ENCODE results near the gene TSEN54.

Gene TSEN54

DNA sequence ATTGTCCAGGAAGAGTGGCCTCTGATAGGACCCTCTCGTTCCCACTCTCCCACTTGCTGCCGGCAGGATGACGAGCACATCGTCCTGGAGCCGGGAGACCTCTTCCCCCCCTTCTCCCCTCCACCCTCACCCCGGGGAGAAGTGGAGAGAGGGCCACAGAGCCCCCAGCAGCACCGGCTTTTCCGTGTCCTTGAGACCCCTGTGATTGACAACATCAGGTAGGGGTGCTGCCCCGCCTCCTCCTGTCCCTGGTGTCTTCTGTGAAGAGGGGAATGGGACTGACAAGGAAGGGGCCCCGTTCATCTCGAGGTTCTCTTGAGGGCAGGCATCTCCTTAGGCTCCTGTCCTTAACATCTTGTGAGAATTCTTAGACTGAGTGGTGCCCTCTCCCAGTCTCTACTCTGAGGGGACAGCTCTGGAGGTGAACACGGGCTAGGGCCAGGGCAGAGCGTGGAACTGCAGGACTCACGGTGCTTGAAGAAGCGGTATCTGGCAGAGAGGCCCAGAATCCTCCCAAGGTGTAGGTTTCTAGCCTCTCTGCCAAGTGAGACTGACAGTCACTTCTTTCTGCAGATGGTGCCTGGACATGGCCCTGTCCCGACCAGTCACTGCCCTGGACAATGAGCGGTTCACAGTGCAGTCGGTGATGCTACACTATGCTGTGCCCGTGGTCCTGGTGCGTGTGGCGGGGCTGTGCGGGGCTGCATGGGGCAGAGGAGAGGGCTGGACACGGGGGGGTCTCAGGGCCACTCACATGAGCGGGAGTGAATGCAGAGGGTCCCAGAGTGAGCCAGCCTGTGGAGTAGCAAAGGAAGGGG, 27.4 kb upstream of the TSEN54 start:
- in situ Hi-C loops (cut with MboI; ENCODE audit: low sequenced_read_pairs) = no loop called here

DNA sequence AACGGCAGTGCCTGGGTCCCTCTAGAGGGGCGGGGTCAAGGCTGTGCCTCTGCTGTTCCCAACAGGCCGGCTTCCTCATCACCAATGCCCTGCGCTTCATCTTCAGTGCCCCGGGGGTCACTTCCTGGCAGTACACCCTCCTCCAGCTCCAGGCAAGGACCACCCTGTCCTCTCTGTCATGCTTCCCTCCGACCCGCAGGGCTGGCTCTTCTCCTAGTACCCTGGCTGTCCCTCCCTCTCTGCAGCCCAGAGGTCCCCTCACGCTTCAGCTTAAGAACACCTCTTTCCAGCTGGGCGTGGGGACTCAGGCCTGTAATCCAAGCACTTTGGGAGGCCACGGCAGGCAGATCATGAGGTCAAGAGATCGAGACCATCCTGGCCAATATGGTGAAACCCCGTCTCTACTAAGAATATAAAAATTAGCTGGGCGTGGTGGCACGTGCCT, 26.8 kb upstream of the TSEN54 start:
- in situ Hi-C loops (cut with MboI; ENCODE audit: low sequenced_read_pairs) = no loop called here

DNA sequence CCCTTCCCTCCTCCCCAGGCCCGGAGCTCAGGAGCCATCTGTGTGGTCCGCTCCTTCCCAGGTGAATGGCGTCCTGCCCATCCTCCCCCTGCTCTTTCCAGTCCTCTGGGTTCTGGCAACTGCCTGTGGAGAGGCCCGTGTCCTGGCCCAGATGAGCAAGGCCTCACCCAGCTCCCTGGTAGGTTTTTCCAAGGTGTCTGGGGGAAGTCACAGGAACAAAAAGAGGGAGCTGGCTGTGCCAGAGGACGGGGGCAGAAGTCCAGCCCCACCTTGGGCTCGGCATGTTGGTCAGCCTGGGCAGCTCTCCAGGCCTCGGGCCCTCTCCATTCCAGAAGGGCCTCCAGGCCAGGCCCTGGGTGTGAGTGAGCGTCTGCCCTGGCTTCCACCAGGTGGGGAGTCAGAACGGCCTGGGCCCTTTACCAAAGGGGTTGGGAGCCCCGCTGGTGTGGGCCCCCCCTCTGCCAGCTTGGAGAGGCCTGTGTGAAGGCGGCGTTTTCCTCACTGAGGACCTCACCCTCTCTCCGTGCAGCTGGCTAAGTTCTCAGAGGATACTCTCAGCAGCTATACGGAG, 26.1 kb upstream of the TSEN54 start:
- in situ Hi-C loops (cut with MboI; ENCODE audit: low sequenced_read_pairs) = no loop called here

DNA sequence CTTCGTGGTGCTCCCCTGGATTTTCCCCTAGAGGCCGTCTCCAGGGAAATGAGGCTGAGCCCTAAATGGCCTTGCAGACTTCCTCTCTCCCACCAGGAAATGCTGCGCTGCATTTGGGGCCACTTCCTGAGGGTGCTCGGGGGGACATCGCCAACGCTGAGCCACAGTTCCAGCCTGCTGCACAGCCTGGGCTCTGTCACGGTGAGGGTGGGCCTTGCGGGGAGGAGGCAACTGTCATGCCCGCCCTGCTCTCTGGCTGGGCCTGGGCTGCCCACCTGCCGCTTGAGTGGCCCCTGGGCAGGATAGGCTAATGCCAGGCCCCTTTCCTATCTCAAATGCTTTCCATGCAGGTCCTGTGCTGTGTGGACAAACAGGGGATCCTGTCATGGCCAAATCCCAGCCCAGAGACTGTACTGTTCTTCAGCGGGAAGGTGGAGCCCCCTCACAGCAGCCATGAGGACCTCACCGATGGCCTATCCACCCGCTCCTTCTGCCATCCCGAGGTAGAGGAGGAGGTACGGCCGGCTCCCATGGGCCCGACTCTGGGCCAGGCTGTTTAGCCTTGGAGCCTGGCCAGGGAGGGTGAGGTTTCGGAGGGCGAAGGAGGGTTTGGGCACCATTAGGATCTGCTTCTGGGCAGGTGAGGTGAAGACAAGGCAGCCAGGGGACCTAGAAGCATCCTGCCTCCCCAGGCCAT, 25.2 kb upstream of the TSEN54 start:
- in situ Hi-C loops (cut with MboI; ENCODE audit: low sequenced_read_pairs) = no loop called here

DNA sequence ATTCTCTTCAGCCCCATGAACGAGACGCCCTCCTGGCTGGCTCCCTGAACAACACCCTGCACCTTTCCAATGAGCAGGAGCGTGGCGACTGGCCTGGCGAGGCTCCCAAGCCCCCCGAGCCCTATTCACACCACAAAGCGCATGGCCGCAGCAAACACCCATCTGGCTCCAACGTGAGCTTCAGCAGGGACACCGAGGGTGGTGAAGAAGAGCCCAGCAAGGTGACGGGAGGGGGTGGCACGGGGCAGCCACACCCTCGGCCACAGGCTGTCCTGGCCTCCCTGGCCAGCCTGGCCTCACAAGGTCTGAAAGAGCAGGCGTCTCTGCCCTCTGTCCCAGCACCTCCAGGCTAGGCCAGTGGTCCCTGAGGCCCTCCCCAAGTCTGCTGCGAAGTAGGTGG, 24.6 kb upstream of the TSEN54 start:
- in situ Hi-C loops (cut with MboI; ENCODE audit: low sequenced_read_pairs) = no loop called here

DNA sequence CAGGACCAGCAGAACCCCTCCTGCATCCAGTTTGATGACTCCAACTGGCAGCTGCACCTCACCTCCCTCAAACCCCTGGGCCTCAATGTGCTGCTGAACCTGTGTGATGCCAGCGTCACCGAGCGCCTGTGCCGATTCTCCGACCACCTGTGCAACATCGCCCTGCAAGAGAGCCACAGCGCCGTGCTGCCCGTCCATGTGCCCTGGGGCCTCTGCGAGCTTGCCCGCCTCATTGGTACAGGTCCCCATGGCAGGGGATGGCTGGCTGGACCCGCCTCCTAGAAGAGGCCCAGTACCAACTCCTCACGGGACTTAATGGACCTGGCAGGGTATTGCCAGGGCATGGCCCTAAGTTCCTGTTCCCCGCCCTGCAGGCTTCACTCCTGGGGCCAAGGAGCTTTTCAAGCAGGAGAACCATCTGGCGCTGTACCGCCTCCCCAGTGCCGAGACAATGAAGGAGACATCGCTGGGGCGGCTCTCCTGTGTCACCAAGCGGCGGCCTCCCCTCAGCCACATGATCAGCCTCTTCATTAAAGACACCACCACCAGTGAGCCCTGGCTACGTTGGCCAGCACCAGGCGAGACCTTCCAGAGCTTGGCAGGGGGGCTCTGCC, 23.7 kb upstream of the TSEN54 start:
- in situ Hi-C loops (cut with MboI; ENCODE audit: low sequenced_read_pairs) = no loop called here

DNA sequence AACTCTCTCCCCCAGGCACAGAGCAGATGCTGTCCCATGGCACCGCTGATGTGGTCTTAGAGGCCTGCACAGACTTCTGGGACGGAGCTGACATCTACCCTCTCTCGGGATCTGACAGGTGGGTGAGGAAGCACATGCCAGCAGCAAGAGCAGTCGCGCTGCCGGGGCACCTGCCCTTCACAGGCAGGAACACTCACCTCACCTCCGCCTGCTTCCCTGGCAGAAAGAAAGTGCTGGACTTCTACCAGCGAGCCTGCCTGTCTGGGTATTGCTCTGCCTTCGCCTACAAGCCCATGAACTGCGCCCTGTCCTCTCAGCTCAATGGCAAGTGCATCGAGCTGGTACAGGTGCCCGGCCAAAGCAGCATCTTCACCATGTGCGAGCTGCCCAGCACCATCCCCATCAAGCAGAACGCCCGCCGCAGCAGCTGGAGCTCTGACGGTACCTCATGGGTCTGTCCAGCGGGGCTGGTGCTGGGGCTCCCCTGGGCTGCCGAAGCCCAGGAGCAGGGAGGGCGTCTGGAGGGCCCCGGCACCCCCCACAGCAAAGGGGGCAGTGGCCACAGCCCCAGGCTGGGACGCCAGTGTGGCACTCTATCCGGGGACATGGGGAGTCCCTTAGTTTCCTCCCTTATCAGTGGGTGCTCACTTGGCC, 22.7 kb upstream of the TSEN54 start:
- in situ Hi-C loops (cut with MboI; ENCODE audit: low sequenced_read_pairs) = no loop called here

DNA sequence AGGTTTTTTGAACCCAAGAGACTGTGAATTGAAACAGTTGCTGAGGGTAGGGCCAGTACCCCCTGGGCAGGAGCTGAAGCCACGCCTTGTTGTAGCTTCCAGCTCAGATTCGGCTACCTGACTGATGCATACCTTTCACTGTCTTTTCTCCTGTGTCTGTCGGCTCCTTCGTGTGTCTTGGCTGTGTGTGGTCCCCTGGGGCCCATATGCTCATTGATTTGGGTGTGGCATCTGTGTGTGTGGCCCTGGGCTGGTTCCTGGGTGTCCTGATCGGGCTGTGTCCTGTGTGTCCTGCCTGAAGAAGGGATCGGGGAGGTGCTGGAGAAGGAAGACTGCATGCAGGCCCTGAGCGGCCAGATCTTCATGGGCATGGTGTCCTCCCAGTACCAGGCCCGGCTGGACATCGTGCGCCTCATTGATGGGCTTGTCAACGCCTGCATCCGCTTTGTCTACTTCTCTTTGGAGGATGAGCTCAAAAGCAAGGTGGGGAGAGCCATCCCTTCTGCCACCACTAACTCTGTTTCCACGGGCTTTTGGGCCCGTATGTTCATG, 21.9 kb upstream of the TSEN54 start:
- in situ Hi-C loops (cut with MboI; ENCODE audit: low sequenced_read_pairs) = no loop called here

DNA sequence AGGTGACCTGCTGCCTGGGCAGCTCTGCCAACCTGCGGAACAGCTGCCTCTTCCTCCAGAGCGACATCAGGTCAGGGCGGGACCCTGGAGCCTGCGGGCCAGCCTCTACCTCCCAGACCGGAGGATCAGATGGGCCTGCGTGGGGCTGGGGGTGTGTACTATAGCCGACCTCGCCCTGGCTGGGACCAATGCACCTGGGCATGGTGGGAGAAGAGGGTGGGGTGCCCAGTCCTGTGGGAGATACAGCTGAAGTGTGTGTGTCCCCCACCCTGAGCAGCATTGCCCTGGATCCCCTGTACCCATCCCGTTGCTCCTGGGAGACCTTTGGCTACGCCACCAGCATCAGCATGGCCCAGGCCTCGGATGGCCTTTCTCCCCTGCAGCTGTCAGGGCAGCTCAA, 20.3 kb upstream of the TSEN54 start:
- in situ Hi-C loops (cut with MboI; ENCODE audit: low sequenced_read_pairs) = no loop called here

DNA sequence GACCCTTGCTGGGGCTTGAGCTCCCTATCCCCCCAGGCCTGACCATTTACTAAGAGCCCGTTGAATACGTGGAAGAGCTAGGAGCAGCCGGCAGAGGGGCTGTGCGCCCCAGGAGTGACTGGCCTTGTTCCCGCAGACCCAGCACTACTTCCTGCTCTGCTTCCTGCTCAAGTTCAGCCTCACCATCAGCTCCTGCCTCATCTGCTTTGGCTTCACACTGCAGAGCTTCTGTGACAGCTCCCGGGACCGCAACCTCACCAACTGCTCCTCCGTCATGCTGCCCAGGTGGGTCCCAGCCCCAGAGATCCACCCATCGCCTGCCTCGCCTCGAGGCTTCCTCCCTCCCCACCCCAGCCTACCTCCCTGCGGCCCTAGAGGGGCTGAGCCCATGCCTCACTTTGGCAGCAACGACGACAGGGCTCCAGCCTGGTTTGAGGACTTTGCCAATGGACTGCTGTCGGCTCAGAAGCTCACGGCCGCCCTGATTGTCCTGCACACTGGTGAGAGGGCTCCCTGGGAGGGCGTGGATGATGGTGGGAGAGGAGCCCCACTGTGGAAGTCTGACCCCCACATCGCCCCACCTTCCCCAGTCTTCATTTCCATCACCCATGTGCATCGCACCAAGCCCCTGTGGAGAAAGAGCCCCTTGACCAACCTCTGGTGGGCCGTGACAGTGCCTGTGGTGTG, 18.1 kb upstream of the TSEN54 start:
- in situ Hi-C loops (cut with MboI; ENCODE audit: low sequenced_read_pairs) = no loop called here

DNA sequence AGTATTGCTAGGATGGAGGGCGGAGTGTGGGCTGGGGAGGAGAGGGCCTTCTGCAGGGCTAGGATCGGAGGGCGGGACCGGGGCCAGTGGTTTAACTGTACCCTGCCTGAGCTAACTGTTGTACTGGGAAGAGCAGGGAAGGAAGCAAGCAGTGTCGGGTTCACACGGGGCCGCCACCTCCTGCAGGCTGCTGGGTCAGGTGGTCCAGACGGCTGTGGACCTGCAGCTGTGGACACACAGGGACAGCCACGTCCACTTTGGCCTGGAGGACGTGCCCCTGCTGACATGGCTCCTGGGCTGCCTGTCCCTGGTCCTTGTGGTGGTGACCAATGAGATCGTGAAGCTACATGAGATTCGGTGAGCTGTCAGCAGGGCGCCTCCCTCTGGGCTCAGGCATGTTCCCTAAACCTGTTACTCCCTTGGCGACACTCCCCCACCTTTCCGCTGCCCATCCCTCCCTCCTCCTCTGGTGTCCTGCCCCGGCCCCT, 17.6 kb upstream of the TSEN54 start:
- in situ Hi-C loops (cut with MboI; ENCODE audit: low sequenced_read_pairs) = no loop called here

DNA sequence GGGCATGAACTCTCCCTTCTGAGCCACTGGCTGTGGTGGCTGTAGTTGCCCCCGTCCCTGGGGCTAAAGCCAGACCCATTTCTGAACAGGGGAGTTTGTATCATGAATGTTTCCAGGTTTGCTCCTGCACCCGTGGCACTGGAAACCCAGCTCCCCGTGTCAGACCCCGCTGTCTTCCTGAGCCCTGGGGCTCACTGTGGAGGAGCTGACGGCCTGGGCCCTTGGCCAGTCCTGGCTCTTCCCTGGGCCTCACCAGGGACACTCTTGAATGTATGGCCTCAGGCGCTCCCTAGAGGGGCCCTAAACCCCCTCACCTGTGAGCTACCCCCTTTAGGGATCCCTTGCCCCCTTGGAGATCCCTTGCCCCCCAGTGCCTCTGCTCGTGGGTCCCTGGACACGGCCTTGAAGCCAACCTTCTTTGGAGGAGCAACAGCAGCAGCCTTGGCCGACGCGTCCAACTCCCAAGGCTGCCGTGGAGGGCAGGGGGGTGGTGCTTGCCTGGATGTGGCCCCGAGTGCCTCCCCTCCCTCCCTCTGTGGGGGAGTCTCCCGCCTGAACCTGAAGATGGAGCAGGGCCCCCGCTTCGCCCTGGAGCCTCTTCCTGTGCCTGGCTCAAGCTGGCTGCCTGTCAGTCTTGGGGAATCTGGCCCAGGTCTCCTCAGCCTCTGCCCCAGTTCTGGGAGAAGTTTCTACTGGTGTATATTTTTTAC, 16.9 kb upstream of the TSEN54 start:
- in situ Hi-C loops (cut with MboI; ENCODE audit: low sequenced_read_pairs) = no loop called here

DNA sequence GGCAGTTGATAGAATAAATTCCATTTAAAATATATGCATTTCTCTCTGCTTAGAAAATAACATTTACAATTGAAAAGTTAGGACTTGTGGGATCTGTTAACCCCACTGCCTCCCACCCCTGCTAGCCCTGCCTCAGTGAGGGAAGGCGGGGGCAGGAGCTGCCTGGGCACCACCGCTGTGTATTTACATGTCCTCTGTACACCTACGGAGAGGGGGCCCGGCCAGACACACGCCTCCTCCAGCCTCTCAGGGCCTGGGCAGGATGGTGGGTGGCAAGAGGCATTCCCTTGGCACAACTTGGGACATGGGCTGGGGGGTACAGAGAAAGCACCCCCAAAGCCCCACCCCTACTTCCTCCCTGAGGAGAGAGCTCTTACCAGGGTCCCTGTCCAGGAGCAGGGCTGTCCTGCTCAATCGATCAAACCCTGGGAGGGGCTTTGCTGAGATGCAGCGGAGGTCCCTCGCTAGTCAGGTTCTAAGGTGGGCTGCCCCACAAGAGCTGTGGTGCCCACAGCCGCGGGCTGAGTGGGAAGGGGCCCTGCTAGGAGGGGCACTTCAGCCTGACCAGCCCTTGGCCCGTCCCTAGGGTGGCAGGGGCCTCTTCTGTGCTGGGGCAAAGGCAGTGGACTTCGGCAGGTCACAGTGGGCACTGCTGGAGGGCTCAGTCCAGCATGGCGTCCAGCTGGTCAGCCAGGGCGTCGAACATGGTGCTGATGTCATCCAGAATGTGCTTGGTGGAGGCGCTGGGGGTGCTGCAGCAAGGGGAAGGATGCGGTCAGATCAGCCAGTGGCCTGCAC, 15.7 kb upstream of the TSEN54 start:
- in situ Hi-C loops (cut with MboI; ENCODE audit: low sequenced_read_pairs) = no loop called here

DNA sequence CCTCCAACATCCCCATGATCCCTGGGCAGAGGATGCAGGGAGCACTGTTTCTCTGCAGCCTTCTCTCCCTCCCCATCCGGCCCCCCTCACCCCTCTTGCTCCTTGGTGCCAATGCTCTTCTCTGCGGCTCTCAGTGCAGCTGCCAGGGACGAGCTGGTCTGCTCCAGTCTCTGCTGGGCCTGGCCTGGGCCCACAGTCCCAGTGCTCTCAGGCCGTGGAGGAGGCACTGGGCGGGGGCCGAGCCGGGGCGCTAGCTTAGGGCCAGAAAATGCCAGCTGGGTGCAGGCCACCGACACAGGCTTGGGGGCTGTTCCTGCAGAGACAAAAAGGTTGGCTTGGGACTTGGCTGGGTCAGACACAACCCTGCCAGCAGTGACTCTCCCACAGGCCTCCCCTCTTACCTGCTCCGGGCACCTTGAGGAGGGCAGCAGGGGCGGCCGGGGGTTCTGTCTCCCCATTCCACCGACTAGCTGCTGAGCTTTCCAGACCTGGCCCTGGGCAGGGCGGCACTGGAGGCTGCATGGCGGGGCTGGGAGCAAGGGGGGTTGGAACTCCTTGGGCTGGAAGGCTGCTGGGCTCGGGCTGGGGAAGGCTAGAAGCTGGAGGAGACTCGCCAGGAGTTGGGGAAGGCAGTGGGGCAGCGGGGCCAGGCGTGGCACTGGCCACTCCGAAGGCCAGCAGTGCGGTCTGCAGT, 14.8 kb upstream of the TSEN54 start:
- in situ Hi-C loops (cut with MboI; ENCODE audit: low sequenced_read_pairs) = no loop called here

DNA sequence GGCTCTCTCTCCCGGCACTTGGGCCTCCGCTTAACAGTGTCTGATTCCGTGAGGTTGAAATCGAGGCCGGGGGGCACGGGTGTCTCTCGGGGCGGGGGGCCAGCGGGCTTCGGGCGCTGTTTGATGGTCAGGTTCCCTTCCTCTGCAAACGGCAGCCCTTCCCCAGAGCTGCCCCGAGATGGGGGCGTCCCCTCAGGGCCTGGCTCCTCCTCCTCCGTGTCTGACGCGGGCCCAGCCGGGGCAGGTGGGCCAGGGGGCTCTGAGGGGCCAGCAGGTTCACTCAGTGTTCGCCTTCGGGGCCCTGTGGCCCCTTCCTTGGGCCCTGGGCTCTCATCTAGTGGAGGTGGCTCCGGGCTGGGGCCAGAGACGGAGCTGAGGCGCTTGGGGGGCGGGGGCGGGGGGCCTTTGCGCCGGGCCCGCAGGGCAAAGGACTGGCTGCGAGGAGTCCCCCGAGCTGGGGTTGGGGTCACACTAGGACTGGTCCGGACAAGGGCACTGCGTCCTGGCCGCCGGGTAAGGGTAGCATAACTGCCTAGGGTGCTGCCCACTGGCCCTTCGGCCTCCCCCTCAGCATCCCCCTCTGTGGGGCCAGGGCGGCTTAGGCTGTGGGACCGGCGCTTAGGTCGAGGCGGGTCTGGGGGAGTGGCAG, 14.1 kb upstream of the TSEN54 start:
- in situ Hi-C loops (cut with MboI; ENCODE audit: low sequenced_read_pairs) = no loop called here

DNA sequence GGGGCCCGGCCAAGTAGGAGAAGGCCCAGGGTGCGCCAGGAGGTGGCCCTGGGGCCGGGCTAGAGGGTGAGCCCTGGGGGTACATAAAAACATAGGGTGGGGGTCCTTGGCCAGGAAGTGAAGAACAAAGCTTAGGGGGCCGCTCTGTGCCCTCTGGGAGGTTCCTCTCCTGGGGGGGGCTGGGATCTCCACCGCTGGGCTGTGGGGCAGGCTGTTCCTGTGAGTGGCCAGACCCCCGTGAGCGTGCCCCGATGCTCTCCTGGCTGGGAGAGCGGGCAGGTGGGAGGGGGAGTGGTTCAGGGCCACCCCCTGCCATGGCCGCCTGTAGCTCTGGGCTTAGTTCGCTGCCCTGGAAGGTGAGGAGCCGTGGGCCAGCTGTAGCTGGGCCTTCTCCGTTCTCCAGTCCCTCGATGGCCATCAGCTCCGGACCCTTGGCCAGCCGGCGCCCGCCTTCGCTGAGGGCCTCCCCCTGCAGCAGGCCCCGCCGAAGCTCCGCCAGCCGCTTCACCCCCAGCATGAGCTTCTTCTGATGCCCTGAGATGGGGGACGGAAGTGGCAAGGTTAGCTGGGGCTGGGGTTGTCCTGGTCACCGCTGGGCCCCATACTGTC, 13.5 kb upstream of the TSEN54 start:
- in situ Hi-C loops (cut with MboI; ENCODE audit: low sequenced_read_pairs) = no loop called here

DNA sequence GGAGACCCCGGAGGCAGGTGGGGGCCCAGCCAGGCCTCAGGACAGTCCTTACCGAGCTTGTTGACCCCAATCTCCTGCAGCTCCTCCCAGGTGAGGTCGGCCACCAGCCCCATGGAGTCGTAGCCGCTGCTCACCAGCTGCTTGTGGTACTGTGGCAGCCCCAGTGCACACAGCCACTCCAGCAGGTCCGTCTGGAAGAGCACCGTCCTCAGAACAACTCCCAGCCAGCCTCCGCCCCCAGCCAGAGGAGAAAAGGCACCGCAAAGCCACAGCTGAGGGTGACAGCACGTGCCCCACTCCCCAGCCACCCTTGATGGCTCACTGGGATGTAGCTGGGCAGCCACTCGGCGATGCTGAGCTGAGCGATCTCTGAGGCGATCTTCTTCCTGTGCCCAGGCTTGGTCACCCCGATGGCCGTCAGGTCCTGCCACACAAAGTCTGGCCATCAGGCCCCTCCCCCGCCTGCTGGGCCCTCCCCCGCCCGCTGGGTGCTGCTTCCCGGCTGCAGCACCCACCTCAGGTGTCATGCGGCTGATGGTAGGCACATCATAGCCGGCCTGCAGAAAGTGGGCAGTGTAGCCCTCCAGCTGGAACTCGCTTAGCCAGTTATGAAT, 12.9 kb upstream of the TSEN54 start:
- in situ Hi-C loops (cut with MboI; ENCODE audit: low sequenced_read_pairs) = no loop called here

Measured in hTERT RPE-1 (cell line).